BJ (cell line): ENCODE data around the gene SLC35F1. TPM values are rescaled to one million over a fixed set of nuclear protein-coding genes. Genes with fewer than 3 reads are reported as not detected.

ENCODE experiments used
- CTCF ChIA-PET: fragments of 350-600 bp; formaldehyde crosslinking; extraction: SDS; loops from one replicate; lab custom pipeline; 2021; ENCODE audit warnings: antibody characterized with exemption, inconsistent platforms; lab: Yijun Ruan, JAX
- POLR2A ChIA-PET: fragments of 300-600 bp; sonication (Branson Sonifier 250); formaldehyde crosslinking; extraction: SDS; loops from one replicate; lab custom pipeline; 2021; ENCODE audit warnings: antibody characterized with exemption; lab: Charles Lee
- DNase-seq: peaks from one replicate; pipeline ENCODE4 v3.0.0-alpha.2; 2011; ENCODE audit warnings: low read depth
- H3K27me3 ChIP-seq: 2 replicates; pipeline ENCODE4 v1.6.0; 2011; ENCODE audit warnings: low read length; ENCODE audit not compliant: control insufficient read depth, insufficient read depth
- H3K36me3 ChIP-seq: 2 replicates; pipeline ENCODE4 v1.5.1; 2011; ENCODE audit warnings: low read length; ENCODE audit not compliant: control insufficient read depth, insufficient read depth
- H3K4me3 ChIP-seq: 2 replicates; pipeline ENCODE4 v1.5.1; 2011; ENCODE audit warnings: low read depth, mild to moderate bottlenecking, control low read depth, low read length
- polyA plus RNA-seq: library from polyadenylated mRNA; depleted of rRNA; stranded (reverse); fragments of >200 nt; gene quantifications from 2 replicates; pipeline ENCODE4 v1.2.3, GENCODE V29; 2011
- TF ChIP-seq, protein P1 (sequence below): IDR thresholded peaks from 2 replicates; pipeline ENCODE4 v1.5.1; 2011; ENCODE audit warnings: low read depth, mild to moderate bottlenecking, control low read depth, inconsistent platforms, low read length, moderate library complexity; ENCODE audit not compliant: insufficient read depth

SLC35F1 gene
- polyA plus RNA-seq, 1 experiment, result not detected

DNA sequence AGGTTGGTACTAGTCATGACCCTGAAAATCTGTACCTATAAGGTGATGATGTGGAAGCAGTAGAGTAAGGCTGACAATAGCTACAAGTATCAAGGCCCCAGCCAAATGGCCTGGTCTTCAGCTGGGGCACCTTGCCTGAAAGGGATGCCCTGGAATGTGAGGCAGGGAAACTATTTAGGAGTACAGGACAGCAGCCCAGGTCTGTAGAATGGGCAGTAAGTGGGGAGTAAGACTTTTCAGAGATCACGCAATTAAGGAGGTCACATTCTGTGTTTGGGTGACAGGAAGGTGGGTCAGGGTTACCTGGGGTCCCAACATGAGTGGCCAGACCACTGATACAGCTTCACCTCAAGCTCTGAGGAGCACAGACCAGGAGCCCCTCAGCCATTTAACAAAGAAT, 9.4 kb downstream of the SLC35F1 start:
- ChIA-PET CTCF (no interaction called here), POLR2A (no interaction called here)
- no peak for DNase-seq
- H3K27me3 ChIP-seq, result no peaks in the 10 kb centered on the region
- H3K36me3 ChIP-seq, result no peaks in the 10 kb centered on the region
- TF ChIP-seq, protein P1, sequence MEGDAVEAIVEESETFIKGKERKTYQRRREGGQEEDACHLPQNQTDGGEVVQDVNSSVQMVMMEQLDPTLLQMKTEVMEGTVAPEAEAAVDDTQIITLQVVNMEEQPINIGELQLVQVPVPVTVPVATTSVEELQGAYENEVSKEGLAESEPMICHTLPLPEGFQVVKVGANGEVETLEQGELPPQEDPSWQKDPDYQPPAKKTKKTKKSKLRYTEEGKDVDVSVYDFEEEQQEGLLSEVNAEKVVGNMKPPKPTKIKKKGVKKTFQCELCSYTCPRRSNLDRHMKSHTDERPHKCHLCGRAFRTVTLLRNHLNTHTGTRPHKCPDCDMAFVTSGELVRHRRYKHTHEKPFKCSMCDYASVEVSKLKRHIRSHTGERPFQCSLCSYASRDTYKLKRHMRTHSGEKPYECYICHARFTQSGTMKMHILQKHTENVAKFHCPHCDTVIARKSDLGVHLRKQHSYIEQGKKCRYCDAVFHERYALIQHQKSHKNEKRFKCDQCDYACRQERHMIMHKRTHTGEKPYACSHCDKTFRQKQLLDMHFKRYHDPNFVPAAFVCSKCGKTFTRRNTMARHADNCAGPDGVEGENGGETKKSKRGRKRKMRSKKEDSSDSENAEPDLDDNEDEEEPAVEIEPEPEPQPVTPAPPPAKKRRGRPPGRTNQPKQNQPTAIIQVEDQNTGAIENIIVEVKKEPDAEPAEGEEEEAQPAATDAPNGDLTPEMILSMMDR, result no peak
- H3K4me3 ChIP-seq, result no peak overlapping the region

DNA sequence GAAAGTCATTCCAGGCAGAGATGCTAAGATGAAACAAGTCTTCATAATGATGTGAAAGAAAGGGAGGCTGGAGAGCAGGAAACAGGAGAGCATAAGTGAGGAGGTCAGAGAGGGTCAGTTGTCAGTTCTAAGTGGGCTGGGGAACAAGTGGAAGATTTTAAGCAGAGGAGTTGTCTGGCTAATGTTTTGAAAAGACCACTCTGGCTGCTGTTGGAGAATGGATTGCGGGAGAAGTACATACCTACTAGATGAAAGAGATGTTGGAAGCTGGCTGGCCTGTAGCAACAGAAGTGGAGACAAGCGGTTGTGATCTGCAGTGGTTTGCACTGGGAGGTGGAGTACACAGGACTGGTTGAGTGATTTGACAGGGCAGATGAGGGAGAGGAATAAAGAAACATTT, 10.1 kb downstream of the SLC35F1 start:
- TF ChIP-seq, protein P1, result no peak
- H3K27me3 ChIP-seq, result no peaks in the 10 kb centered on the region
- no peak for DNase-seq
- H3K4me3 ChIP-seq, result no peak overlapping the region
- CTCF ChIA-PET, result no interaction called here
- POLR2A ChIA-PET, result no interaction called here
- H3K36me3 ChIP-seq, result no peaks in the 10 kb centered on the region

DNA sequence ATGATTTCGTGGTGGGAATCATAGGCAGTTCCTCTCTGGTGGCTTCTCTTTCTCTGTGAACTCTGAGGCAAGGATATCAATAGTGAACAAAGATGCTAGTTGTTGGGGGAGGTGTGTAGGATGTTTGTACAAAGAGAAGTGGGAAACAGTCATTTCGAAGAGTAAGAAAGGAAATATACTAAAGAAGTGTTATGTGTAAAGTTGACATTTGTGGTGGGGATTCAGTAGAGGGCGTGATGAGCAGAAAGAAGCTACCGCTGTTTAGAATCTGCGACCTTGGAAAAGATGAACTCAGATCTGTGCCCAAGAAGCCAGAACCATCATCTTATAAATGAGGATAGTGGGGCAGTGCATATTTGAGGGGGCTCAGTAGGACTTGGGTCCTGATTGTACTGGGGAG, 11.4 kb downstream of the SLC35F1 start:
- H3K36me3 ChIP-seq, result no peaks in the 10 kb centered on the region
- H3K4me3 ChIP-seq, result no peak overlapping the region
- TF ChIP-seq, protein P1, result no peak
- DNase-seq, result no peak
- ChIA-PET POLR2A (no interaction called here), CTCF (no interaction called here)
- H3K27me3 ChIP-seq, result no peaks in the 10 kb centered on the region

DNA sequence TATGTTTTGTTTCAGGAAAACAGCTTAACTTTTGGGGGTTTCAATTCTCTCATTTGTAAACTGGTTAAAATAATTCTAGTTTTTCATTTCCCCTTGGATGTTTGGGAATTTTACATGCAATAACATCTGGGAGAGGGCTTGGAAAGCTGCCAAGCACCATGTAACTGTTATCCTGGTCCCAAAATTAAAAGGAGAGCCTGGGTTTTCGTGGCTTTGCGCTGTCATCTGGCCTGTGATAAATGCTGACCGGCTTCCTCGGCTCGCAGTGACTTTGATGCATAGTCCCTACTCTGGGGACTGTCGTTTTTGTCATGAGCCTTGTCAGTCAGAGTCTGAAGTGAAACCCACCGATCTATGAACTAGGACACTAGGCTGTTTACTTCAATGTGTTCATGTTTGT, 12.2 kb downstream of the SLC35F1 start:
- DNase-seq, result no peak
- H3K27me3 ChIP-seq, result no peaks in the 10 kb centered on the region
- TF ChIP-seq, protein P1, result no peak
- no peak overlapping the region for H3K4me3 ChIP-seq
- no peaks in the 10 kb centered on the region for H3K36me3 ChIP-seq
- CTCF ChIA-PET, result no interaction called here
- POLR2A ChIA-PET, result no interaction called here

DNA sequence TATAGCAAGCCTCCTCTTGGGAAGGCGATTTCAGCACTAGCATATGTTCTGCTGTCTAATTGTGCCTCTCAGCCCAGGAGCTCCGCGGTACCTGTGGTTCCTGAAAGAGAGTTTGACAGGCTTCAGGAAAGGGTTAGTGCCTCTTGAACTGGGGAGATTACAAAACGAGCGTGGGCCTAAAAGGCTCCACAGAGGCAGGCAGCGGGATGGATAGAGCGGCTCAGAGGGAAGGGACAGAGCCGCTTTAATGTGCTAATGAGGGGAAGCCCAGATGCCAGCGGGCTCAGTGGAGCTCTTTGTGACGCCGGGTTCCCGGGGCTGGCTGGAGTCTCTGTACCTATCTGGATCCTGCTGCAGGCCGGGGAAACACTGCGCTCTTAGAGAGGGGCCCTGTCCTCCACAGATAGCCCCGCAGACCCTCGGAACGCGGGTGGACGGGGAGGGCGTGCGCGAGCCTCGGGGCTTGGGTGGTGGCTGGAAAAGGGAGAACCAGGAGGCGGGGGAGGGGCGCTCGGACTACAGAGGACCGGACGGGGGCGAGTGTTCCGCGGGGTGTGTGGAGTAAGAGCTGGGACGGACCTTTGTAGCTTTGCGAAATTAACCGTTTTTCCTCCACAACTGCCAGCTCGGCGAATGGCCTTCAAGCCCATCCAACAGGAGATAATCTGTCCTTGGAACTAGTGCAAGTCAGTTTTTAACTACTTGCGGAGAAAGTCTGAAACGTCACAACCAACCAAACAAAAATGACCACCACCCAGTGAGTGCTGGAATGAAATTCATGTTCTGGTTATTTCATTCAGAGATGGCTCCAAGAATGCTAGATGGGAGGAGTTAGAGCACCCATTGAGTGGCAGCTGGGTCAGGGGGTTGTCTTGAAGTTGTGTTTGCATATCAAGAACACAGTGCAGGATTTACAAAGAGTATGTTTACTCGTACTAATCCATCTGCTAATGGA, 13.0 kb downstream of the SLC35F1 start:
- POLR2A ChIA-PET, result interaction anchor here (0.6 kb wide), 1 partner anchor 16 kb away, joined by 7 read pairs; no protein-coding TSS in a partner anchor
- no peak overlapping the region for H3K4me3 ChIP-seq
- no peak for DNase-seq
- TF ChIP-seq, protein P1, result no peak
- CTCF ChIA-PET, result interaction anchor here (1.3 kb wide), 1 partner anchor 33 kb away, joined by 3 read pairs; no protein-coding TSS in a partner anchor
- H3K36me3 ChIP-seq, result no peaks in the 10 kb centered on the region
- no peaks in the 10 kb centered on the region for H3K27me3 ChIP-seq
